ENCODE measurements around the gene WASHC1.
"Not testable (repeated sequence)": the region's sequence is repeated elsewhere in the genome, so short reads cannot be mapped to it uniquely, and the experiment has no call there.

The WASHC1 gene

DNA sequence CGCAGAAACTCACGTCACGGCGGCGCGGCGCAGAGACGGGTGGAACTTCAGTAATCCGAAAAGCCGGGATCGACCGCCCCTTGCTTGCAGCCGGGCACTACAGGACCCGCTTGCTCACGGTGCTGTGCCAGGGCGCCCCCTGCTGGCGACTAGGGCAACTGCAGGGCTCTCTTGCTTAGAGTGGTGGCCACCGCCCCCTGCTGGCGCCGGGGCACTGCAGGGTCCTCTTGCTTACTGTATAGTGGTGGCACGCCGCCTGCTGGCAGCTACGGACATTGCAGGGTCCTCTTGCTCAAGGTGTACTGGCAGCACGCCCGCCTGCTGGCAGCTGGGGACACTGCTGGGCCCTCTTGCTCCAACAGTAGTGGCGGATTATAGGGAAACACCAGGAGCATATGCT lies 18.1 kb downstream of the WASHC1 start:
- not testable (repeated sequence) for DNase-seq

- not testable (repeated sequence) for DNase-seq
These were observed 18.6 kb downstream of the WASHC1 start for GRCh38 chr9:10653-11053.

DNA sequence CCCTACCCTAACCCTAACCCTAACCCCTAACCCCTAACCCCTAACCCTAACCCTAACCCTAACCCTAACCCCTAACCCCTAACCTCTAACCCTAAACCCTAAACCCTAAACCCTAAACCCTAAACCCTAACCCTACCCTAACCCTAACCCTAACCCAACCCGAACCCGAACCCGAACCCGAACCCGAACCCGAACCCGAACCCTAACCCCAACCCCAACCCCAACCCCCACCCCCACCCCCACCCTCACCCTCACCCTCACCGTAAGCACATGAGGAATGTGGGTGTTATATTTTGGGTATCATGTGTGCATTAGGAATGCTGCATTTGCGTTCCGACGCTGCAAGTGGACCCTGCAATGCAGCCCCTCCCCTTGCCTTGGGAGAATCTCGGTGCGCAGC lies 19.0 kb downstream of the WASHC1 start:
- DNase-seq, result not testable (repeated sequence)

Data from fibroblast of skin of right biceps (primary cell).